HEK293T (cell line): Measurements from ENCODE around the gene MAGI3.

Experiments
- ARNT ChIP-seq: fragments of 450-650 bp; IDR thresholded peaks from 2 replicates; pipeline ENCODE4 v1.6.1; 2017; ENCODE audit warnings: mild to moderate bottlenecking
- BHLHE40 ChIP-seq: fragments of 450-650 bp; IDR thresholded peaks from 2 replicates; pipeline ENCODE4 v1.6.1; 2016; ENCODE audit warnings: mild to moderate bottlenecking, moderate library complexity, borderline replicate concordance
- CTBP1 ChIP-seq: fragments of 450-650 bp; IDR thresholded peaks from 2 replicates; pipeline ENCODE4 v1.6.1; 2016; ENCODE audit warnings: borderline replicate concordance
- ELF4 ChIP-seq: fragments of 450-650 bp; IDR thresholded peaks from 2 replicates; pipeline ENCODE4 v1.6.1; 2017; ENCODE audit warnings: antibody characterized with exemption
- FOXM1 ChIP-seq: fragments of 450-650 bp; IDR thresholded peaks from 2 replicates; pipeline ENCODE4 v1.6.1; 2017; ENCODE audit warnings: mild to moderate bottlenecking, borderline replicate concordance
- NFRKB ChIP-seq: fragments of 450-650 bp; IDR thresholded peaks from 2 replicates; pipeline ENCODE4 v1.6.1; 2016; ENCODE audit warnings: mild to moderate bottlenecking, moderate library complexity
- SUZ12 ChIP-seq: fragments of 450-650 bp; IDR thresholded peaks from 2 replicates; pipeline ENCODE4 v1.6.1; 2016; ENCODE audit warnings: mild to moderate bottlenecking
- TARDBP ChIP-seq: fragments of 450-650 bp; IDR thresholded peaks from 2 replicates; pipeline ENCODE4 v1.6.1; 2016
- ZNF384 ChIP-seq: fragments of 450-650 bp; IDR thresholded peaks from 2 replicates; pipeline ENCODE4 v1.6.1; 2016

DNA sequence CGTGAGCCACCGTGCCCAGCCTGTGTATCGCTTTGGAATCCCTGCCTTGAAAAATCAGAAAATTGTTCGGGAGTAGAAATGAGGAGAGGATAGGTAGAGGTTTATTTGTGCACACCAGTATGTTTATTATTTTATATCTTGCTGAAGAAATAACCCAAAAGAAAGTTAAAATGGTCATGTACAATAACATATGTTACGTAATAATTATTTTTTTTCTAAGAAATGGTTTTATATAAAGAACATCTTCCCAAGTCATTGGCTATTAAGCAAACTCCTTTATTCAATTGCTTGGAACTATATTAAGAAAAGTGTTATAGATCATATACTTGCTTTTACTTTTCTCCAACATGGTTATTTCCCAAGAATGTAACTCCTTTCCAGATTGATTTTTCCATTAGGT is 197.2 kb downstream of the MAGI3 start:
- TF ChIP-seq FOXM1 (no peak), SUZ12 (no peak), ZNF384 (no peak), TARDBP (no peak), ELF4 (no peak), ARNT (no peak), BHLHE40 (no peak), CTBP1 (no peak), NFRKB (no peak)
